HG03354 (cell line): ENCODE results near the gene OR5B3.
"Not testable (repeated sequence)": the region's sequence is repeated elsewhere in the genome, so short reads cannot be mapped to it uniquely, and the experiment has no call there.

Experiments used
- ATAC-seq: cut with Tn5 transposase; IDR thresholded peaks from one replicate; pipeline ENCODE4 v1.9.1; 2021; ENCODE audit warnings: mild to moderate bottlenecking; ENCODE audit not compliant: unreplicated experiment, poor library complexity, severe bottlenecking

The OR5B3 gene

GRCh38 chr11:58406774-58407173 lies at the start of gene OR5B3:
Gene OR5B3 (minus strand): TSS chr11:58406874. CDS start chr11:58403409, 3,465 bp downstream.
- no peak for ATAC-seq

- no peak for ATAC-seq
Observed at GRCh38 chr11:58451585-58451984, 44.9 kb upstream of the OR5B3 start.

- ATAC-seq: no peak
Observed at GRCh38 chr11:58446294-58446693, 39.6 kb upstream of the OR5B3 start.

GRCh38 chr11:58444300-58444699 lies 37.6 kb upstream of the OR5B3 start:
- ATAC-seq: no peak

- ATAC-seq: no peak
Observed at GRCh38 chr11:58442136-58442535, 35.5 kb upstream of the OR5B3 start, which contains the start of gene OR5B12. Gene OR5B12 (minus strand): TSS chr11:58442236. CDS start chr11:58440151, 2,085 bp downstream.

GRCh38 chr11:58438486-58438885 lies 31.8 kb upstream of the OR5B3 start:
- ATAC-seq: no peak

- no peak for ATAC-seq
Observed at GRCh38 chr11:58434217-58434616, 27.5 kb upstream of the OR5B3 start.

- ATAC-seq: peak; percentile 74
Observed at GRCh38 chr11:58433638-58434203, 27.0 kb upstream of the OR5B3 start.

GRCh38 chr11:58429273-58429672 lies 22.6 kb upstream of the OR5B3 start:
- no peak for ATAC-seq

GRCh38 chr11:58428021-58428420 lies 21.3 kb upstream of the OR5B3 start, which contains the start of gene OR5B2:
Gene OR5B2 (minus strand): TSS chr11:58428121. CDS start chr11:58423261, 4,860 bp downstream.
- no peak for ATAC-seq

GRCh38 chr11:58399622-58400021 lies 7.1 kb downstream of the OR5B3 start:
- not testable (repeated sequence) for ATAC-seq

GRCh38 chr11:58395581-58395980 lies 11.1 kb downstream of the OR5B3 start:
- ATAC-seq: no peak

- no peak for ATAC-seq
Observed at GRCh38 chr11:58394195-58394594, 12.5 kb downstream of the OR5B3 start.

- no peak for ATAC-seq
Observed at GRCh38 chr11:58392746-58393145, 13.9 kb downstream of the OR5B3 start.

GRCh38 chr11:58391879-58392278 lies 14.8 kb downstream of the OR5B3 start:
- ATAC-seq: no peak

GRCh38 chr11:58390551-58391063 lies 16.1 kb downstream of the OR5B3 start:
- ATAC-seq: no peak

GRCh38 chr11:58358969-58359368 lies 47.7 kb downstream of the OR5B3 start, which contains the start of gene OR5B17:
Gene OR5B17 (minus strand): TSS chr11:58359069. CDS start chr11:58359069, 0 bp downstream.
- ATAC-seq: no peak

GRCh38 chr11:58354727-58355126 lies 51.9 kb downstream of the OR5B3 start:
- ATAC-seq: no peak
